Upper lobe of left lung (tissue), 6 donors: ENCODE measurements around the gene ADAD2. TPM values are rescaled to one million over a fixed set of nuclear protein-coding genes. Genes with fewer than 3 reads are reported as not detected.
A peak's percentile ranks its signal among the peaks of the same experiment; 100 is the strongest.

Source experiments
- ATAC-seq, 2 donors: fragments of 200-7000 bp; cut with Tn5 transposase; one replicate each; pipeline ENCODE4 v1.9.1; 2022; ENCODE audit warnings: mild to moderate bottlenecking in 2 of 2, moderate library complexity in 2 of 2; ENCODE audit not compliant: low FRiP score in 2 of 2
- DNase-seq, 2 donors: peaks; one replicate each; pipeline ENCODE4 v3.0.0-alpha.2; 2019 to 2020
- H3K27ac ChIP-seq, 4 donors: fragments of 200-600 bp; sonication (generic); one replicate each; pipeline ENCODE4 v1.5.1; 2016 to 2019
- H3K27me3 ChIP-seq, 4 donors: fragments of 200-600 bp; sonication (generic); one replicate each; pipeline ENCODE4 v1.5.1; 2017 to 2019
- H3K36me3 ChIP-seq, 4 donors: fragments of 200-600 bp; sonication (generic); one replicate each; pipeline ENCODE4 v1.5.1; 2016 to 2019
- H3K4me1 ChIP-seq, 4 donors: fragments of 200-600 bp; sonication (generic); one replicate each; pipeline ENCODE4 v1.5.1; 2018 to 2019
- H3K4me3 ChIP-seq, 4 donors: fragments of 200-600 bp; sonication (generic); one replicate each; pipeline ENCODE4 v1.5.1; 2017 to 2019; ENCODE audit warnings: mild to moderate bottlenecking in 2 of 4, moderate library complexity in 1 of 4
- H3K9me3 ChIP-seq, 4 donors: fragments of 200-600 bp; sonication (generic); one replicate each; pipeline ENCODE4 v1.5.1; 2018 to 2019
- EP300 ChIP-seq, 4 donors: sonication (generic); formaldehyde crosslinking; IDR thresholded peaks; one replicate each; pipeline ENCODE4 v1.5.1; 2017; ENCODE audit warnings: antibody characterized with exemption in 4 of 4, control low read depth in 2 of 4
- POLR2A ChIP-seq, 4 donors: fragments of 450-650 bp; IDR thresholded peaks; one replicate each; pipeline ENCODE4 v1.5.1; 2016 to 2017; ENCODE audit warnings: antibody characterized with exemption in 4 of 4, mild to moderate bottlenecking in 2 of 4
- POLR2AphosphoS5 ChIP-seq, 2 donors: sonication (generic); formaldehyde crosslinking; IDR thresholded peaks; one replicate each; pipeline ENCODE4 v1.5.1; 2017; ENCODE audit warnings: antibody characterized with exemption in 2 of 2
- WGBS, 2 donors: methylation state at CpG; one replicate each; pipeline ENCODE4 v1.1.5; 2017 to 2018; 5-methylcytosine and 5-hydroxymethylcytosine counted together
- total RNA-seq, 6 donors: library from RNA; depleted of rRNA in 4 of 6; stranded (reverse); fragments of >200 nt in 4 of 6; gene quantifications; one replicate each; pipeline versions ENCODE4 v1.1.0 to v1.2.1, GENCODE V29; 2016 to 2021
- TF ChIP-seq, protein P1 (sequence below), 6 experiments: fragments of 450-650 bp in 4 of 6; fragments of 200-600 bp in 2 of 6; sonication (generic) in 2 of 6; IDR thresholded peaks; one replicate each; pipeline ENCODE4 v1.5.1; 2016 to 2019; ENCODE audit warnings: antibody characterized with exemption in 6 of 6
- donor health status: DM: no; HTN: no; CAD: no; lungs with moderate emphysema.
- donor health status: DM: no; HTN: yes; CAD: no; lungs with severe emphysema.

ADAD2 gene
- total RNA-seq, 6 donors from 2014 or later, result 1.1 TPM; not detected in 5

DNA sequence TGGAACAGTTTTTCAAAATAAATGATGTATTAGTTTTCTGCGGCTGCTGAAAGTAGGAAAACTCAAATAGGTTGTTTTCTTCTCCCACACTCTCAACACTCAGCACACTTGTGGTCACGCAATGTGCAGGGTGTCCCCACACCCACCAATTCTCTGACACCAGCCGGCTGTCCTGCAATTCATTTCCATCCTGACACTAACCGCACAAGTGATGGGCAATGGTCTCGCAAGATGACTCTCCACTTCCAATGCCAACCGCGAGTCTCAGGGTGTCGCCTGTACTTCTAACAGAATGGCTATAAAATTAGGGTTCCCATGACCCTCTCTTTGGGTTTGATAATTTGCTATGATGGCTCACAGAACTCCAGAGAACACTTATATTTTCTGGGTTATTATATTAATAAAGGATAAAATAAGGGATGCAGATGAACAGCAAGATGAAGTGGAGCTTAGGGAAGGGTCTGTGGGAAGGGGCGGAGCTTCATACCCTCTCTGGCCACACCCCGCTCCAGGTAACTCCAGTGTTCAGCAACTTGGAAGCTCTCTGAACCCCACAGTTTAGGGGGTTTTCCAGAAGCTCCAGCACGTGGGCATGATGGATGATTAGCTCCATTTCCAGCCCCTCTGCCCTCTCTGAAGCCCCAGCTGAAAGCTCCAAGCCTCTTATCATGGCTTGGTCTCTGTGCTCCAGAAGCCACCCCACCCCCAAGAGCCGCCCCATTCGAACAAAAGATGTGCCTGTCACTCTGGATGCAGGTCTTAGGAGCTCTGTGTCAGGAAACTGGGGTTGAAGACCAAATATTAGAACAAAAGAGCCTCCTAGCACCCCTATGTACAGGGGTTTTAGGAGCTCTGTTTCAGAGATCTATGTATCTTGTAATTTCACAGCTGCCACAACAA, 23.9 kb upstream of the ADAD2 start:
- DNase-seq (no peak), ATAC-seq (no peak)
- 83% methylated on average over 11 to 13 of the region's 13 CpGs for WGBS, 2 donors

DNA sequence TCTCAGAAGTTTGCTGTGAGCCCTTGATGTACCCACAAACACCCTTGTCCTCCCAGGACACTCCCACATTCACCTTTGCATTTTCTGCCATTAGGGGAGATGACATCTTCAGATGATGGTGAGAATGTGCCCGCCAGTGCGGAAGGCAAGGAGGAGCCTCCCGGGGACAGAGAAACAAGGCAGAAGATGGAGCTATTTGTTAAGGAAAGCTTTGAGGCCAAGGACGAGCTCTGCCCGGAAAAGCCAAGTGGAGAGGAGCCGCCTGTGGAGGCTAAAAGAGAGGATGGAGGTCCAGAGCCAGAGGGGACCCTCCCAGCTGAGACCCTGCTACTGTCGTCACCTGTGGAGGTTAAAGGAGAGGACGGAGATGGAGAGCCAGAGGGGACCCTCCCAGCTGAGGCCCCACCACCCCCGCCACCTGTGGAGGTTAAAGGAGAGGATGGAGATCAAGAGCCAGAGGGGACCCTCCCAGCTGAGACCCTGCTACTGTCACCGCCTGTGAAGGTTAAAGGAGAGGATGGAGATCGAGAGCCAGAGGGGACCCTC, 21.1 kb upstream of the ADAD2 start:
- no peak overlapping the region for H3K4me3 ChIP-seq
- DNase-seq, result no peak
- H3K27me3 ChIP-seq, result no peaks in the 10 kb centered on the region
- no peak for ATAC-seq
- 68 to 82% methylated on average over 11 of the region's 11 CpGs for WGBS, 2 donors
- H3K36me3 ChIP-seq, result no peaks in the 10 kb centered on the region
- peaks cover 0 to 1% (median under 1%) of the 10 kb centered on the region in 4 donors for H3K4me1 ChIP-seq
- H3K9me3 ChIP-seq, result no peaks in the 10 kb centered on the region
- H3K27ac ChIP-seq, result no peak overlapping the region
- TF ChIP-seq, protein P1, sequence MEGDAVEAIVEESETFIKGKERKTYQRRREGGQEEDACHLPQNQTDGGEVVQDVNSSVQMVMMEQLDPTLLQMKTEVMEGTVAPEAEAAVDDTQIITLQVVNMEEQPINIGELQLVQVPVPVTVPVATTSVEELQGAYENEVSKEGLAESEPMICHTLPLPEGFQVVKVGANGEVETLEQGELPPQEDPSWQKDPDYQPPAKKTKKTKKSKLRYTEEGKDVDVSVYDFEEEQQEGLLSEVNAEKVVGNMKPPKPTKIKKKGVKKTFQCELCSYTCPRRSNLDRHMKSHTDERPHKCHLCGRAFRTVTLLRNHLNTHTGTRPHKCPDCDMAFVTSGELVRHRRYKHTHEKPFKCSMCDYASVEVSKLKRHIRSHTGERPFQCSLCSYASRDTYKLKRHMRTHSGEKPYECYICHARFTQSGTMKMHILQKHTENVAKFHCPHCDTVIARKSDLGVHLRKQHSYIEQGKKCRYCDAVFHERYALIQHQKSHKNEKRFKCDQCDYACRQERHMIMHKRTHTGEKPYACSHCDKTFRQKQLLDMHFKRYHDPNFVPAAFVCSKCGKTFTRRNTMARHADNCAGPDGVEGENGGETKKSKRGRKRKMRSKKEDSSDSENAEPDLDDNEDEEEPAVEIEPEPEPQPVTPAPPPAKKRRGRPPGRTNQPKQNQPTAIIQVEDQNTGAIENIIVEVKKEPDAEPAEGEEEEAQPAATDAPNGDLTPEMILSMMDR (IDR thresholded peaks at IDR 0.05), result no peak
- no peak for TF ChIP-seq POLR2AphosphoS5 (IDR thresholded peaks at IDR 0.05)
- TF ChIP-seq EP300 (IDR thresholded peaks at IDR 0.05), result no peak
- no peak for TF ChIP-seq POLR2A (IDR thresholded peaks at IDR 0.05)

More for the DNA sequence above, 23.9 kb upstream of the ADAD2 start:
- H3K27ac ChIP-seq, result no peak overlapping the region
- no peaks in the 10 kb centered on the region for H3K4me1 ChIP-seq
- H3K9me3 ChIP-seq, result no peaks in the 10 kb centered on the region
- no peak for TF ChIP-seq EP300 (IDR thresholded peaks at IDR 0.05)
- TF ChIP-seq POLR2AphosphoS5 (IDR thresholded peaks at IDR 0.05), result no peak
- TF ChIP-seq, protein P1 (IDR thresholded peaks at IDR 0.05), result no peak
- TF ChIP-seq POLR2A (IDR thresholded peaks at IDR 0.05), result no peak
- H3K36me3 ChIP-seq, result no peaks in the 10 kb centered on the region
- no peak overlapping the region for H3K4me3 ChIP-seq
- no peaks in the 10 kb centered on the region for H3K27me3 ChIP-seq

DNA sequence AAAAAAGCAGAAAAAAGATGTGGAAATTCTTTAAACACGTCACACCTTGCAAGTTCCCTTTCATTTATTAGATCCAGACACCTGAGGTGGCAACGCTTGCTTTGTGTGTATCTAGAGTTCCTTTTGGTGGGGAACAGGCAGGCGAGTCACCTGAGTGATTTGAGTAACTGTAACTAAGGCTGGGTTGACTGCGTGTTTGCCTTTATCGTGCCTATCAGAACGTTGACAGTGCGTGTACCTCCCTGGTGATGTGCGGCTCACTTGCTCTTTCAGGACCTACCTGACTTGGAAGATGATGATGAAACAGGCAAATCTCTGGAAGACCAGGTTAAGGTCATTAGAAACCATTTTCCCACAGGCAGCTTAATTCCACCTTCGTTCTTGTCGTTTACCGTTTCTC, 16.6 kb upstream of the ADAD2 start:
- peaks cover 29 to 45% (median 33%) of the 10 kb centered on the region in 4 donors for H3K4me1 ChIP-seq
- ATAC-seq (no peak), DNase-seq (no peak)
- TF ChIP-seq EP300 (IDR thresholded peaks at IDR 0.05) (no peak), POLR2A (IDR thresholded peaks at IDR 0.05) (no peak), POLR2AphosphoS5 (IDR thresholded peaks at IDR 0.05) (no peak)
- TF ChIP-seq, protein P1 (IDR thresholded peaks at IDR 0.05), result no peak
- no peak overlapping the region for H3K27ac ChIP-seq
- no peaks in the 10 kb centered on the region for H3K27me3 ChIP-seq
- peaks cover 6 to 16% (median 13%) of the 10 kb centered on the region in 4 donors for H3K36me3 ChIP-seq
- no peaks in the 10 kb centered on the region for H3K9me3 ChIP-seq
- WGBS, 2 donors, result 76 to 85% methylated on average over 11 of the region's 11 CpGs
- no peak overlapping the region for H3K4me3 ChIP-seq

DNA sequence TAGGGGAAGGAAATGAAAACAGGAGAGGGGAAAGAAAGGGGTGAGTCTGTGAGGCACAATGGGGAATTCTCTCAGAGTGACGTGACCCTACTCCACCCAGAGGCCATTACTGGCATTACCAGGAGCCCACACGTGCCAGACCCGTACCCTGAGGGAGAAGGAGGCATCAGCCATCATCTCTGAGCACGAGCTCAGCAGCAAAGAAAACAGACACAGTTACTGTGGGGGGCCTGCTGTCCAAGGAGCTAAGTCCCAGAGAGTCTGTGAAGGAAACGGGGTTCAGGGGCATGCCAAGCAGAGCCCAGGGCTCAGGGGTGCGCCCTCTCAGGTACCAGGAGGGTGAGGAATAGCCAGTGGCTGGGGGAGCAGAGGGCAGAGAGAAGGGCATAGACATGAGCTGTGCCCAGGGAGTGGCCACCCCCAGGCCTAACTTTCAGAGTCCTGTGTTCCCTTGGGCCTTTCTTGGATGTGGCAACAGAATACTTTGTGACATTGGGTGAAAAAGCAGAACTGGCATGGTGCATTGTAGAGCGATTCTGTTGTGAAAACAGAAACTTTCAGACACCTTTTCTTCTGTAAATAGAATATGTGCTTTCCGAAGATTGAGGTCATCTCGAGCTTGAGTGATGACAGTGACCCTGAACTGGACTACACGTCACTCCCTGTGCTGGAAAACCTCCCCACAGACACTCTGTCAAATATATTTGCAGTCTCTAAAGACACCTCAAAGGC, 15.4 kb upstream of the ADAD2 start:
- Histone ChIP-seq H3K4me3 (no peak overlapping the region), H3K4me1 (peaks cover 29 to 56% (median 33%) of the 10 kb centered on the region in 4 donors), H3K27me3 (no peaks in the 10 kb centered on the region), H3K9me3 (no peaks in the 10 kb centered on the region), H3K36me3 (peaks cover 12 to 28% (median 24%) of the 10 kb centered on the region in 4 donors), H3K27ac (peak overlapping the region; percentile 76 to 89 (median 88))
- DNase-seq (peak in 1 of 2 donors; percentile 68), ATAC-seq (peak; percentile 64 to 80)
- TF ChIP-seq, protein P1 (IDR thresholded peaks at IDR 0.05), result peak; percentile 58 to 92 (median 86)
- TF ChIP-seq EP300 (IDR thresholded peaks at IDR 0.05), result no peak
- WGBS, 2 donors, result 30 to 35% methylated on average over 8 to 10 of the region's 10 CpGs
